Esophagus squamous epithelium (tissue), 4 donors: Measurements from ENCODE around the gene PLEKHH1.

Source experiments
- CTCF ChIP-seq, 6 experiments: fragments of 450-650 bp in 4 of 6; fragments of 200-600 bp in 2 of 6; sonication (generic) in 2 of 6; IDR thresholded peaks; one replicate each; pipeline ENCODE4 v1.5.1; 2016 to 2019; ENCODE audit warnings: antibody characterized with exemption in 6 of 6, mild to moderate bottlenecking in 4 of 6, moderate library complexity in 4 of 6
- POLR2A ChIP-seq, 4 donors: fragments of 450-650 bp; IDR thresholded peaks; one replicate each; pipeline ENCODE4 v1.6.1; 2017; ENCODE audit warnings: antibody characterized with exemption in 4 of 4, mild to moderate bottlenecking in 4 of 4, moderate library complexity in 3 of 4

GRCh38 chr14:67492538-67492937 lies 40.6 kb upstream of the PLEKHH1 start:
- no peak for TF ChIP-seq POLR2A (IDR thresholded peaks at IDR 0.05)
- no peak for TF ChIP-seq CTCF (IDR thresholded peaks at IDR 0.05)
